SU-DHL-6 (cell line): Measurements from ENCODE around the gene CYYR1.

Experiments
- H2AFZ ChIP-seq: fragments of 200-600 bp; sonication (generic); 2 replicates; pipeline ENCODE4 v1.6.1; 2014; ENCODE audit warnings: low read depth, mild to moderate bottlenecking, moderate library complexity, mixed read lengths, antibody characterized with exemption, low read length; ENCODE audit not compliant: severe bottlenecking
- H3F3A ChIP-seq: fragments of 200-600 bp; shearing (Covaris generic); 2 replicates; pipeline ENCODE4 v1.6.0; 2016; ENCODE audit warnings: antibody characterized with exemption, mild to moderate bottlenecking; ENCODE audit not compliant: insufficient read depth
- H3K27ac ChIP-seq: fragments of 200-600 bp; sonication (generic); 2 replicates; pipeline ENCODE4 v1.5.1; 2016; ENCODE audit warnings: low read depth, mild to moderate bottlenecking, low read length, moderate library complexity, mixed read lengths
- H3K27me3 ChIP-seq: fragments of 200-600 bp; sonication (generic), shearing (Covaris generic); 2 replicates; pipeline ENCODE4 v1.6.0; 2014; ENCODE audit warnings: mild to moderate bottlenecking, low read length
- H3K36me3 ChIP-seq: fragments of 200-600 bp; sonication (generic); 2 replicates; pipeline ENCODE4 v1.6.1; 2014; ENCODE audit warnings: mild to moderate bottlenecking, low read length, mixed read lengths
- H3K4me2 ChIP-seq: fragments of 300-600, 200-600 bp; shearing (Covaris generic), sonication (generic); 2 replicates; pipeline ENCODE4 v1.6.0; 2014; ENCODE audit warnings: low read length, low read depth, mild to moderate bottlenecking; ENCODE audit not compliant: poor library complexity, severe bottlenecking
- H3K4me3 ChIP-seq: fragments of 200-600 bp; sonication (generic); 2 replicates; pipeline ENCODE4 v1.5.1; 2014; ENCODE audit warnings: antibody characterized with exemption, low read length, mild to moderate bottlenecking, mixed read lengths; ENCODE audit not compliant: insufficient read depth, poor library complexity, severe bottlenecking
- H3K79me2 ChIP-seq: fragments of 200-600 bp; sonication (generic); 2 replicates; pipeline ENCODE4 v1.6.1; 2014; ENCODE audit warnings: mild to moderate bottlenecking, low read length, moderate library complexity; ENCODE audit not compliant: insufficient read depth
- H3K9ac ChIP-seq: fragments of 200-600 bp; sonication (generic); 2 replicates; pipeline ENCODE4 v1.7.0; 2014; ENCODE audit warnings: mild to moderate bottlenecking, low read length
- H3K9me2 ChIP-seq: fragments of 200-600 bp; sonication (generic); replicated peaks from 2 replicates; pipeline ENCODE4 v1.6.1; 2014; ENCODE audit warnings: low read length; ENCODE audit not compliant: insufficient read depth
- H3K9me3 ChIP-seq: fragments of 200-600 bp; sonication (generic); 2 replicates; pipeline ENCODE4 v1.6.1; 2014; ENCODE audit warnings: low read length, mixed read lengths; ENCODE audit not compliant: insufficient read depth
- H4K20me1 ChIP-seq: fragments of 200-600 bp; sonication (generic); 2 replicates; pipeline ENCODE4 v1.6.1; 2014; ENCODE audit warnings: low read depth, mild to moderate bottlenecking, antibody characterized with exemption, low read length, moderate library complexity, mixed read lengths
- CTCF ChIP-seq: fragments of 200-600 bp; sonication (generic); IDR thresholded peaks from one replicate; pipeline ENCODE4 v1.5.1; 2017; ENCODE audit warnings: antibody characterized with exemption, mild to moderate bottlenecking, low read length, moderate library complexity; ENCODE audit not compliant: insufficient read depth, poor library complexity, severe bottlenecking
- EZH2phosphoT487 ChIP-seq: fragments of 200-600 bp; sonication (generic), shearing (Covaris generic); conservative IDR thresholded peaks from 2 replicates; pipeline ENCODE4 v1.6.1; 2018; ENCODE audit warnings: mild to moderate bottlenecking, antibody characterized with exemption, low read length, moderate library complexity, mixed read lengths

CYYR1 gene

GRCh38 chr21:26421724-26422123, 151.4 kb downstream of the CYYR1 start:
- Histone ChIP-seq H3K9me2 (no peaks in the 10 kb centered on the region), H2AFZ (no peak overlapping the region), H3K4me2 (no peak overlapping the region), H3K4me3 (no peak overlapping the region), H3K9ac (no peak overlapping the region), H3K36me3 (no peaks in the 10 kb centered on the region), H3K27ac (no peak overlapping the region), H4K20me1 (no peaks in the 10 kb centered on the region), H3F3A (no peaks in the 10 kb centered on the region), H3K79me2 (no peaks in the 10 kb centered on the region), H3K27me3 (no peaks in the 10 kb centered on the region), H3K9me3 (no peaks in the 10 kb centered on the region)
- TF ChIP-seq CTCF (no peak), EZH2phosphoT487 (no peak)
